GM23248 (cell line): Measurements from ENCODE around the gene ALPL.

Experiments
- EZH2 ChIP-seq: fragments of 200-600 bp; sonication (generic); IDR thresholded peaks from 2 replicates; pipeline ENCODE4 v1.6.1; 2018; ENCODE audit warnings: antibody characterized with exemption, mild to moderate bottlenecking; ENCODE audit not compliant: insufficient read depth, poor library complexity, severe bottlenecking
- EZH2phosphoT487 ChIP-seq: fragments of 200-600 bp; sonication (generic); IDR thresholded peaks from 2 replicates; pipeline ENCODE4 v1.6.1; 2018; ENCODE audit warnings: antibody characterized with exemption, moderate library complexity, mild to moderate bottlenecking, low read depth; ENCODE audit not compliant: insufficient read depth

GRCh38 chr1:21565285-21565684 lies 56.1 kb downstream of the ALPL start:
- TF ChIP-seq EZH2: no peak
- no peak for TF ChIP-seq EZH2phosphoT487
